Measurements from ENCODE around the gene HEXIM2. TPM values are rescaled to one million over a fixed set of nuclear protein-coding genes. Genes with fewer than 3 reads are reported as not detected.

The HEXIM2 gene
- total and polyA plus RNA-seq, 2 of the 13 experiments (the other 11 are each of a cell fraction or from before 2014, with no cell fraction given) = 27.1 to 32.4 TPM

DNA sequence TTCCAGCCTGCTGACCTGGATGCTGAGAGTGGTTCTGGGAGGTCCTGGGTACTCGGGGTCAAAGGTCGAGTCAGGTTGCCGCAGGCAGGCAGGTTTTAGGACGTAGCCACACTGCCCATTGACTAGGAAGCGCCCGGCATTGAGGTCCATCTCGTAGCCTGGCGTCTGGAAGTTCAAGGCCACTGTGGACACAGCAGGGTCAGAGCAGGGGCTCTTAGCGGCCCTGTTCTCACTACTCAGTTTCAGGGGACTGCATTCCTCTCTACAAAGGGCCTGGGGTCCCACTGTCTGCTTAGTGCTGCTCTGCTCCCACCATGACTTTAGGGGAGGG, 48.3 kb upstream of the HEXIM2 start (continued):
- TF ChIP-seq, protein P1, sequence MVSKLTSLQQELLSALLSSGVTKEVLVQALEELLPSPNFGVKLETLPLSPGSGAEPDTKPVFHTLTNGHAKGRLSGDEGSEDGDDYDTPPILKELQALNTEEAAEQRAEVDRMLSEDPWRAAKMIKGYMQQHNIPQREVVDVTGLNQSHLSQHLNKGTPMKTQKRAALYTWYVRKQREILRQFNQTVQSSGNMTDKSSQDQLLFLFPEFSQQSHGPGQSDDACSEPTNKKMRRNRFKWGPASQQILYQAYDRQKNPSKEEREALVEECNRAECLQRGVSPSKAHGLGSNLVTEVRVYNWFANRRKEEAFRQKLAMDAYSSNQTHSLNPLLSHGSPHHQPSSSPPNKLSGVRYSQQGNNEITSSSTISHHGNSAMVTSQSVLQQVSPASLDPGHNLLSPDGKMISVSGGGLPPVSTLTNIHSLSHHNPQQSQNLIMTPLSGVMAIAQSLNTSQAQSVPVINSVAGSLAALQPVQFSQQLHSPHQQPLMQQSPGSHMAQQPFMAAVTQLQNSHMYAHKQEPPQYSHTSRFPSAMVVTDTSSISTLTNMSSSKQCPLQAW (CRISPR knock-in tag; IDR thresholded peaks at IDR 0.05) = no peak
- TF ChIP-seq ASH2L (IDR thresholded peaks at IDR 0.05; ENCODE audit: insufficient read length, low read depth, low read length) (no peak), MATR3 (CRISPR knock-in tag; IDR thresholded peaks at IDR 0.05) (no peak), ZBTB7A (CRISPR knock-in tag; IDR thresholded peaks at IDR 0.05) (peak; percentile 58; the same call in 1 of the 2 replicates), RXRB (CRISPR knock-in tag; IDR thresholded peaks at IDR 0.05; ENCODE audit: borderline replicate concordance) (peak; percentile 69; the same call in 1 of the 2 replicates), NR2F2 (IDR thresholded peaks at IDR 0.05; ENCODE audit: borderline replicate concordance, low read depth) (peak; percentile 59), ZNF746 (CRISPR knock-in tag; IDR thresholded peaks at IDR 0.05) (0 out of 2 replicates have a peak, but pooled peaks have one; percentile 28), MTA3 (CRISPR knock-in tag; IDR thresholded peaks at IDR 0.05) (no peak), IRF2 (CRISPR knock-in tag; IDR thresholded peaks at IDR 0.05) (peak; percentile 33; the same call in 1 of the 2 replicates), ZMYM4 (CRISPR knock-in tag; IDR thresholded peaks at IDR 0.05) (no peak), HDAC2 (CRISPR knock-in tag; IDR thresholded peaks at IDR 0.05) (peak; percentile 55; the same call in 1 of the 2 replicates), ZNF652 (CRISPR knock-in tag; IDR thresholded peaks at IDR 0.05; ENCODE audit: borderline replicate concordance, low read depth) (no peak), SALL1 (CRISPR knock-in tag; IDR thresholded peaks at IDR 0.05) (peak; percentile 57; the same call in 1 of the 2 replicates), BCL6 (CRISPR knock-in tag; IDR thresholded peaks at IDR 0.05) (peak; percentile 48), SNRNP70 (IDR thresholded peaks at IDR 0.05; ENCODE audit: low read depth, low read length) (no peak), ZNF839 (CRISPR knock-in tag; IDR thresholded peaks at IDR 0.05; ENCODE audit: borderline replicate concordance) (no peak)
- TF ChIP-seq, protein P2, sequence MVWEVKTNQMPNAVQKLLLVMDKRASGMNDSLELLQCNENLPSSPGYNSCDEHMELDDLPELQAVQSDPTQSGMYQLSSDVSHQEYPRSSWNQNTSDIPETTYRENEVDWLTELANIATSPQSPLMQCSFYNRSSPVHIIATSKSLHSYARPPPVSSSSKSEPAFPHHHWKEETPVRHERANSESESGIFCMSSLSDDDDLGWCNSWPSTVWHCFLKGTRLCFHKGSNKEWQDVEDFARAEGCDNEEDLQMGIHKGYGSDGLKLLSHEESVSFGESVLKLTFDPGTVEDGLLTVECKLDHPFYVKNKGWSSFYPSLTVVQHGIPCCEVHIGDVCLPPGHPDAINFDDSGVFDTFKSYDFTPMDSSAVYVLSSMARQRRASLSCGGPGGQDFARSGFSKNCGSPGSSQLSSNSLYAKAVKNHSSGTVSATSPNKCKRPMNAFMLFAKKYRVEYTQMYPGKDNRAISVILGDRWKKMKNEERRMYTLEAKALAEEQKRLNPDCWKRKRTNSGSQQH (CRISPR knock-in tag; IDR thresholded peaks at IDR 0.05; ENCODE audit: low read depth) = 0 out of 2 replicates have a peak, but pooled peaks have one; percentile 44
- TF ChIP-seq, protein P3, sequence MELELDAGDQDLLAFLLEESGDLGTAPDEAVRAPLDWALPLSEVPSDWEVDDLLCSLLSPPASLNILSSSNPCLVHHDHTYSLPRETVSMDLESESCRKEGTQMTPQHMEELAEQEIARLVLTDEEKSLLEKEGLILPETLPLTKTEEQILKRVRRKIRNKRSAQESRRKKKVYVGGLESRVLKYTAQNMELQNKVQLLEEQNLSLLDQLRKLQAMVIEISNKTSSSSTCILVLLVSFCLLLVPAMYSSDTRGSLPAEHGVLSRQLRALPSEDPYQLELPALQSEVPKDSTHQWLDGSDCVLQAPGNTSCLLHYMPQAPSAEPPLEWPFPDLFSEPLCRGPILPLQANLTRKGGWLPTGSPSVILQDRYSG (CRISPR knock-in tag; IDR thresholded peaks at IDR 0.05) = no peak
- TF ChIP-seq, protein P4, sequence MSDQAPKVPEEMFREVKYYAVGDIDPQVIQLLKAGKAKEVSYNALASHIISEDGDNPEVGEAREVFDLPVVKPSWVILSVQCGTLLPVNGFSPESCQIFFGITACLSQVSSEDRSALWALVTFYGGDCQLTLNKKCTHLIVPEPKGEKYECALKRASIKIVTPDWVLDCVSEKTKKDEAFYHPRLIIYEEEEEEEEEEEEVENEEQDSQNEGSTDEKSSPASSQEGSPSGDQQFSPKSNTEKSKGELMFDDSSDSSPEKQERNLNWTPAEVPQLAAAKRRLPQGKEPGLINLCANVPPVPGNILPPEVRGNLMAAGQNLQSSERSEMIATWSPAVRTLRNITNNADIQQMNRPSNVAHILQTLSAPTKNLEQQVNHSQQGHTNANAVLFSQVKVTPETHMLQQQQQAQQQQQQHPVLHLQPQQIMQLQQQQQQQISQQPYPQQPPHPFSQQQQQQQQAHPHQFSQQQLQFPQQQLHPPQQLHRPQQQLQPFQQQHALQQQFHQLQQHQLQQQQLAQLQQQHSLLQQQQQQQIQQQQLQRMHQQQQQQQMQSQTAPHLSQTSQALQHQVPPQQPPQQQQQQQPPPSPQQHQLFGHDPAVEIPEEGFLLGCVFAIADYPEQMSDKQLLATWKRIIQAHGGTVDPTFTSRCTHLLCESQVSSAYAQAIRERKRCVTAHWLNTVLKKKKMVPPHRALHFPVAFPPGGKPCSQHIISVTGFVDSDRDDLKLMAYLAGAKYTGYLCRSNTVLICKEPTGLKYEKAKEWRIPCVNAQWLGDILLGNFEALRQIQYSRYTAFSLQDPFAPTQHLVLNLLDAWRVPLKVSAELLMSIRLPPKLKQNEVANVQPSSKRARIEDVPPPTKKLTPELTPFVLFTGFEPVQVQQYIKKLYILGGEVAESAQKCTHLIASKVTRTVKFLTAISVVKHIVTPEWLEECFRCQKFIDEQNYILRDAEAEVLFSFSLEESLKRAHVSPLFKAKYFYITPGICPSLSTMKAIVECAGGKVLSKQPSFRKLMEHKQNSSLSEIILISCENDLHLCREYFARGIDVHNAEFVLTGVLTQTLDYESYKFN (CRISPR knock-in tag; conservative IDR thresholded peaks at IDR 0.05) = peak; percentile 53
- TF ChIP-seq, protein P5, sequence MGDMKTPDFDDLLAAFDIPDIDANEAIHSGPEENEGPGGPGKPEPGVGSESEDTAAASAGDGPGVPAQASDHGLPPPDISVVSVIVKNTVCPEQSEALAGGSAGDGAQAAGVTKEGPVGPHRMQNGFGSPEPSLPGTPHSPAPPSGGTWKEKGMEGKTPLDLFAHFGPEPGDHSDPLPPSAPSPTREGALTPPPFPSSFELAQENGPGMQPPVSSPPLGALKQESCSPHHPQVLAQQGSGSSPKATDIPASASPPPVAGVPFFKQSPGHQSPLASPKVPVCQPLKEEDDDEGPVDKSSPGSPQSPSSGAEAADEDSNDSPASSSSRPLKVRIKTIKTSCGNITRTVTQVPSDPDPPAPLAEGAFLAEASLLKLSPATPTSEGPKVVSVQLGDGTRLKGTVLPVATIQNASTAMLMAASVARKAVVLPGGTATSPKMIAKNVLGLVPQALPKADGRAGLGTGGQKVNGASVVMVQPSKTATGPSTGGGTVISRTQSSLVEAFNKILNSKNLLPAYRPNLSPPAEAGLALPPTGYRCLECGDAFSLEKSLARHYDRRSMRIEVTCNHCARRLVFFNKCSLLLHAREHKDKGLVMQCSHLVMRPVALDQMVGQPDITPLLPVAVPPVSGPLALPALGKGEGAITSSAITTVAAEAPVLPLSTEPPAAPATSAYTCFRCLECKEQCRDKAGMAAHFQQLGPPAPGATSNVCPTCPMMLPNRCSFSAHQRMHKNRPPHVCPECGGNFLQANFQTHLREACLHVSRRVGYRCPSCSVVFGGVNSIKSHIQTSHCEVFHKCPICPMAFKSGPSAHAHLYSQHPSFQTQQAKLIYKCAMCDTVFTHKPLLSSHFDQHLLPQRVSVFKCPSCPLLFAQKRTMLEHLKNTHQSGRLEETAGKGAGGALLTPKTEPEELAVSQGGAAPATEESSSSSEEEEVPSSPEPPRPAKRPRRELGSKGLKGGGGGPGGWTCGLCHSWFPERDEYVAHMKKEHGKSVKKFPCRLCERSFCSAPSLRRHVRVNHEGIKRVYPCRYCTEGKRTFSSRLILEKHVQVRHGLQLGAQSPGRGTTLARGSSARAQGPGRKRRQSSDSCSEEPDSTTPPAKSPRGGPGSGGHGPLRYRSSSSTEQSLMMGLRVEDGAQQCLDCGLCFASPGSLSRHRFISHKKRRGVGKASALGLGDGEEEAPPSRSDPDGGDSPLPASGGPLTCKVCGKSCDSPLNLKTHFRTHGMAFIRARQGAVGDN (CRISPR knock-in tag; IDR thresholded peaks at IDR 0.05) = peak; percentile 83
